Measurements from ENCODE around the gene KRT39.

KRT39 gene

DNA sequence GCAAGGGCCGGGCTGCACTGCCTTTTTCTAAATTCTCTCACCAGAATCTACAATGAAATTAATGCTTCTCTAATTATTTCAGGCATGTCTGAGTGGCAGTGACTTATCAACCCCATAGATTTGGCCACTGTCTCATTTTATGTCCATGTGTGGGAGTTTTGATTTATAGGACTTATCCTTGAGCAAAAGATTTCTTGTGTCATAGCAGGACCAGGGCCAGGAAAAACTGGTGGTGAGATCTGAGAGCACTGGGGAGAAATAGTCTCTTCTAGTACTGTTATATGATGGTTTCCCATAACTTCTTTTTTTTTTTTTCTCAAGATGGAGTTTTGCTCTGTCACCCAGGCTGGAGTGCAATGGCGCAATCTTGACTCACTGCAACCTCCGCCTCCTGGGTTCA is 27.8 kb downstream of the KRT39 start:
- TF ChIP-seq, protein P1, sequence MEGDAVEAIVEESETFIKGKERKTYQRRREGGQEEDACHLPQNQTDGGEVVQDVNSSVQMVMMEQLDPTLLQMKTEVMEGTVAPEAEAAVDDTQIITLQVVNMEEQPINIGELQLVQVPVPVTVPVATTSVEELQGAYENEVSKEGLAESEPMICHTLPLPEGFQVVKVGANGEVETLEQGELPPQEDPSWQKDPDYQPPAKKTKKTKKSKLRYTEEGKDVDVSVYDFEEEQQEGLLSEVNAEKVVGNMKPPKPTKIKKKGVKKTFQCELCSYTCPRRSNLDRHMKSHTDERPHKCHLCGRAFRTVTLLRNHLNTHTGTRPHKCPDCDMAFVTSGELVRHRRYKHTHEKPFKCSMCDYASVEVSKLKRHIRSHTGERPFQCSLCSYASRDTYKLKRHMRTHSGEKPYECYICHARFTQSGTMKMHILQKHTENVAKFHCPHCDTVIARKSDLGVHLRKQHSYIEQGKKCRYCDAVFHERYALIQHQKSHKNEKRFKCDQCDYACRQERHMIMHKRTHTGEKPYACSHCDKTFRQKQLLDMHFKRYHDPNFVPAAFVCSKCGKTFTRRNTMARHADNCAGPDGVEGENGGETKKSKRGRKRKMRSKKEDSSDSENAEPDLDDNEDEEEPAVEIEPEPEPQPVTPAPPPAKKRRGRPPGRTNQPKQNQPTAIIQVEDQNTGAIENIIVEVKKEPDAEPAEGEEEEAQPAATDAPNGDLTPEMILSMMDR (IDR thresholded peaks at IDR 0.05; ENCODE audit: low read depth, low read length): no peak
- H3K4me3 ChIP-seq (ENCODE audit: low read depth, low read length): no peak overlapping the region
- in situ Hi-C loops (cut with HindIII; ENCODE audit: low sequenced_read_pairs): no loop called here
- no peak for DNase-seq (ENCODE audit: low read depth, low spot score)

DNA sequence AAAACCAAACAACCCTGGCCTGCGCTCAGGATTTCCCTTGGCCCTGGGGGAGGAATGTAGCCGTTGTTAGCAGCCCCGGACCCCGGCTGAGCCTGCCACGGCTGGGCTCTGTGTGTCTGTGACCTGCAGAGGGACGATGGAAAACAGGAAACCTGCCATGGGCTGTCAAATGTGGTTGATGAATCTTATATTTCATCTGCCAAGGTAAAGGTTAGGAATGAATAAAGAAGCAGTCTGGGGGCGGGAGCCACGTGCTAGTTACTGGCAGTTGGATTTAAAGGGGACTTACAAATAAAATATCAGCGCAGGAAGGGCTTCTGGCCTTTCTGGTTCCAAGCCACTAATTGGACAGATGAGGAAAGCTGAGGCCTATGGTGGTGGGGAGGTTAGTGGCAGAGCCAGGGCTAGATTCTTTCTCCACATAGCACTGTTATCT is 29.3 kb downstream of the KRT39 start, which contains the start of gene KRT23:
Gene KRT23, minus strand, starts transcription at position 263 of the 436 bp plus-strand sequence. CDS start 1,043 bp downstream, outside the sequence.
- TF ChIP-seq, protein P1 (IDR thresholded peaks at IDR 0.05; ENCODE audit: low read depth, low read length): no peak
- H3K4me3 ChIP-seq (ENCODE audit: low read depth, low read length): no peak within 1 kb of the TSS
- in situ Hi-C loops (cut with HindIII; ENCODE audit: low sequenced_read_pairs): no loop called here
- no peak for DNase-seq (ENCODE audit: low read depth, low spot score)

DNA sequence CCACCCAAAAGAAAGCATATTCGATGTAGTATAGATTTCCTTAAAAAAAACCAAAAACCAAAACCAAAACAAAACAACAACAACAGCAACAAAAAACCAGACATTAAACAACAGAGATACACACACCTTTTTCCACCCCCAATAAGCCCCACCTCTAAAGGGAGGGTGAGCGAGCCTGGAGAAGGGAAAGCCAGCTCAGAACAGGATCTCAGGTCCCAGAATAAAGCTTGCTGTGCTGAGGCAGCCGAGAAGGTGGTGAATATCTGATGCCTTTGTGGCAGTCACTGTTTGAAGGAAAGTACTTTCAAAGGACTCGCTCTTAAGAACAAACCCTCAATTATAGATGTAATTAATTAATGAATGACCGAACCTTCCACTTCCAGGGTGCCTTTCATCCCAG is 29.8 kb downstream of the KRT39 start:
- TF ChIP-seq, protein P1 (IDR thresholded peaks at IDR 0.05; ENCODE audit: low read depth, low read length): no peak
- in situ Hi-C loops (cut with HindIII; ENCODE audit: low sequenced_read_pairs): no loop called here
- no peak overlapping the region for H3K4me3 ChIP-seq (ENCODE audit: low read depth, low read length)
- no peak for DNase-seq (ENCODE audit: low read depth, low spot score)

DNA sequence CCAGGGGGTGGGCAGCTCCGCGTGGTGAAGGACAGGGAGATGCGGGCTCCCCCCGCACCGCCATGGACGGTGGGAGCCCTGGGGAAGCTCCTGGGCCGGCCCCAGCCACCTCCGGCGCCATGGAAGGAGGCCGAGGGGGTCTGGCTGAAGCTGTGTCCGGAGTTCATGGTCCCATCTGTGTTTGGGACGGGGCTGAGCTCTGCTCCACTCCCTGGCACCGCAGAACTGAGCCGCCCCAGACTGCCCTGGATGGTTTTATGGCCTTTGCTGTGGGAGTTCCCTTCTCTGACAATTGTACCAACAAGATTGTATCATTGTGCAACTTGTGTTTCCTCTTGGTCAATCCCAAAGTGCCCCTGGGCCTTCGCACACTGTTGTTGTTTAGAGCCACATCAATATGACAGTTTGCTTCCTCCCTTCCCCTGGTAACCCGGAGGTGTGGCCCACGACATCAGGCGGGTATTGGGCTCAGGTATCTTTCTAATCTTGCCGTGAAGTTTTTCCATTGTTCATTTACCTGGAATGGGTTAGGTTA is 30.2 kb downstream of the KRT39 start:
- no peak overlapping the region for H3K4me3 ChIP-seq (ENCODE audit: low read depth, low read length)
- TF ChIP-seq, protein P1 (IDR thresholded peaks at IDR 0.05; ENCODE audit: low read depth, low read length): no peak
- in situ Hi-C loops (cut with HindIII; ENCODE audit: low sequenced_read_pairs): no loop called here
- DNase-seq (ENCODE audit: low read depth, low spot score): no peak

DNA sequence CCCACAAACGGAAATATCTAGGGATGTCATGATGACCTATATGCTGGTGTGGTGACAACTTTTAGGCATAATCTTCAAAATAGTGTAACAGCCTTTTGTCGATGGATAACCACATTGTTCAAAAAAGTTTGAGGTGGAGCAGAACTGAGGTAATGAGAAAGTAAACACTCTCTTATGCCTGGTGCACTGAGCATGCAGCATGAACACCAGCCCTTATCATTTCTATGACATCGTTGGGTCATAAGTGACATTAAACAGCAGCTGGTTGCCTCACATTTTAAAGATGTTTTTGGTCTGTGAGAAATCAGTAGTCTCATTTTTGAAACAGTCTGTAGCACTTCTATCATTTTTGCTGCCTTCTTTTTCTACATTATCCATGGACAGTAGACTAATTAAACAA is 31.1 kb downstream of the KRT39 start:
- no peak for DNase-seq (ENCODE audit: low read depth, low spot score)

DNA sequence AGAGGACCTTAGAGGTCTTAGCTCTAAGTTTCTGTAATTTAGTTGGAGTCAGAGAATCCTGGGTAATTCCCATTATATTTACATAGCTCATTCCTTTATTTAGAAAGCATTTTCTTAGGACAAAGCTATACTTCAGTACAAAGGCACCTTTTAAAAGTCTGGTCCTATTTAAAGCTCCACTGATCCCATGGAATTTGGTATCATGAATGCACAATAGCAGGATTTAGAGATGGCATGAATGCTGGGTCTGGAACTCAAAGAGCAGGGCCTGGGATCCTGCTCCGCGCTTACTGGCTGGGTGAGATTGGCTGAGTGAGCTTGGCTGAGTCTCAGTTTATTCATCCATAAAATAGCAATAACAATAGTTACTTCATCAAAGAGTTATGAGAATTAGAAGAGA is 34.1 kb downstream of the KRT39 start:
- in situ Hi-C loops (cut with HindIII; ENCODE audit: low sequenced_read_pairs): no loop called here
- H3K4me3 ChIP-seq (ENCODE audit: low read depth, low read length): no peak overlapping the region
- TF ChIP-seq, protein P1 (IDR thresholded peaks at IDR 0.05; ENCODE audit: low read depth, low read length): no peak
- no peak for DNase-seq (ENCODE audit: low read depth, low spot score)

More for the DNA sequence above, 31.1 kb downstream of the KRT39 start:
- in situ Hi-C loops (cut with HindIII; ENCODE audit: low sequenced_read_pairs): no loop called here
- H3K4me3 ChIP-seq (ENCODE audit: low read depth, low read length): no peak overlapping the region
- TF ChIP-seq, protein P1 (IDR thresholded peaks at IDR 0.05; ENCODE audit: low read depth, low read length): no peak

Measured in astrocyte of the spinal cord (primary cell).